GM21390 (cell line): Measurements from ENCODE around the gene DNM2.
"Not testable (repeated sequence)": the region's sequence is repeated elsewhere in the genome, so short reads cannot be mapped to it uniquely, and the experiment has no call there.

Experiments
- ATAC-seq: cut with Tn5 transposase; IDR thresholded peaks from one replicate; pipeline ENCODE4 v1.9.1; 2021; ENCODE audit not compliant: unreplicated experiment

The DNM2 gene

DNA sequence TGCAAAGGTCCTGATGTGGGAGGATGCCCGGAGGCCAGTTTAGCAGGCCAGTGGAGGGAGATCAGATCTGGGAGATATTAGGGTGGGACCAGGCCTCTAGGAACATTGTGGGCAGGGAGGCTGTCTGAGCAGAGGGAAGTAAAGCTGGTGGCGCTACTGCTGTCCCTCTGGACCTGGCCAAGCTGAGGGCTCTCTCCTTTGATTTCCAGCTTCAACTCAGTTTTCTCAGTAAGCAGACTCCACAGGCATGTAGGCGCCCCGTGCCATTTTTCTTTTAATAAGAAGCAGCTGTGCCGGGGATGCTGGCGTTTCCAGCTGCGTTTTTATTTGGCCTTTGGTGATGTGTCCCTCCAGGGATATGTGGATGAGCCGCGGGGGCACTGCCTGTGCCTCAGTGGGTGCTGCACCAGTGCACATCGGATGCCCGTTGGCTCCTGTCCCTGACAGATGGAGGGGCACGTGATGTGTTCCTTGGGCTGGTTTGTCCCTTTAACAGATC, 6.7 kb downstream of the DNM2 start:
- ATAC-seq: no peak

GRCh38 chr19:10725415-10725814, 7.5 kb downstream of the DNM2 start:
- ATAC-seq: no peak

- ATAC-seq: no peak
Measured at GRCh38 chr19:10726268-10726667, 8.4 kb downstream of the DNM2 start.

DNA sequence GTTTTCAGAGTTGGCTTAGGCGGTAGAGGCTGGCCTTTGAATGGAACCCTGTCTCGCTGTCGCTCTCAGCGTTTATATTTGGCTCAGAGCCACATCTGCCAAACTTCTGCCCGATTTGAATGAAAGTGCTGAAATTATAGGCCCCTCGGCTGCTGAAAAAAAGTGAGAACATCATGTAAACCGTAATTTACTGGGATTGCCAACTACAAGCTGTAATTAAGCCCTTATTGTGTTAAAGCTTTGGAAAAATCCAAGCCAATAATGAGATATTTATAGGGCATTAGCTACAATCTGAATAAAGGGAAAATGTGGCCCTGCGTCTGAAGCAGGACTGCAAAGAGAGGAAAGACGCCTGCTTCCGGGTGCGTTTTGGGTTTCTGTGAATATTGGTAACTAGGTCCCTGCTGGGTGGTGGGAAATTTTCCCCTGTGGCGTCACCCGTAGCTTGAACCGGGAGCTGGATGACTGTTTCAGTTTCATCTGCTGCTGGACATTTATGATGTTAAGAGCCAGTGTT, 9.9 kb downstream of the DNM2 start:
- no peak for ATAC-seq

GRCh38 chr19:10729411-10729810, 11.5 kb downstream of the DNM2 start:
- no peak for ATAC-seq

- no peak for ATAC-seq
Measured at GRCh38 chr19:10730932-10731331, 13.1 kb downstream of the DNM2 start.

GRCh38 chr19:10735741-10736140, 17.9 kb downstream of the DNM2 start:
- no peak for ATAC-seq

GRCh38 chr19:10736189-10736588, 18.3 kb downstream of the DNM2 start:
- no peak for ATAC-seq

- ATAC-seq: no peak
Measured at GRCh38 chr19:10736916-10737551, 19.2 kb downstream of the DNM2 start.

DNA sequence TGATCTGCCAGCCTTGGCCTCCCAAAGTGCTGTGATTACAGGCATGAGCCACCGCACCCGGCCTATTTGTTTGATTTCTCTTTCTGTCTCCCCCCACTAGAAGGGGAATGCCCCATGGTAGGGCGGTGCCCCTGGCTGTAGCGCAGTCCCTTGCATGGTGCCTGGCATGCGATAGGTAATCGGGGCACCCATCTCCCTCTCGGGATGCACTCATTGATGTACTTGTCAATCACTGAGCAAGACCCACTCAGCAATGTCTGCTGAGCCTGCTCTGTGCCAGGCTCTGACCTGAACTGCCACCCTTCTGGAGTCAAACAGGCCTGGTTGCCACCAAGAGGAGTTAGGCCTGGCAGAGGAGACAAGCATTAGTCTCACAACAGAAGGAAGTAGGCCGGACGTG, 19.8 kb downstream of the DNM2 start:
- no peak for ATAC-seq

GRCh38 chr19:10740798-10741197, 22.9 kb downstream of the DNM2 start:
- ATAC-seq: no peak

DNA sequence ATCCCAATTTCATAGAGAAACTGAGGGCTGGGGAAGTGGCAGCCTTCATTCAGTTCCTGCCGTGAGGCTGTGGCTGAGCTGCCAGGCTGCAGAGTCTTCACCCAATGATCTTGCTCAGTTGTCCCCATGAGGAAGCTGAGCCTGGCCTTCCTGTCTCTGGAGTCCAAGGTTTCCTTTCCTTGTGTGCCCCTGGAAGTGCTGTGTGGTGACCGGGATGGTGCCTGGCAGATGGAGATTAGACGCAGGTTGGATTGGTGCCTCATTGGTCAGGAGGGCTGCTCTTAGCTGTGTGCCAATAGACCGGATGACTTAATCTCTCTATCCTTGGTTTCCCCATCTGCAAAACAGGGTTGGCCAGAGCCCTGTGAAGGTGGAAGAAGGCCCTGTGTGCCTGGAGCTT, 24.6 kb downstream of the DNM2 start:
- no peak for ATAC-seq

- ATAC-seq: no peak
Measured at GRCh38 chr19:10744253-10744798, 26.4 kb downstream of the DNM2 start.

- no peak for ATAC-seq
Measured at GRCh38 chr19:10744801-10745293, 27.0 kb downstream of the DNM2 start.

- ATAC-seq: not testable (repeated sequence)
Measured at GRCh38 chr19:10746437-10746836, 28.6 kb downstream of the DNM2 start.

GRCh38 chr19:10747271-10747670, 29.4 kb downstream of the DNM2 start:
- no peak for ATAC-seq

DNA sequence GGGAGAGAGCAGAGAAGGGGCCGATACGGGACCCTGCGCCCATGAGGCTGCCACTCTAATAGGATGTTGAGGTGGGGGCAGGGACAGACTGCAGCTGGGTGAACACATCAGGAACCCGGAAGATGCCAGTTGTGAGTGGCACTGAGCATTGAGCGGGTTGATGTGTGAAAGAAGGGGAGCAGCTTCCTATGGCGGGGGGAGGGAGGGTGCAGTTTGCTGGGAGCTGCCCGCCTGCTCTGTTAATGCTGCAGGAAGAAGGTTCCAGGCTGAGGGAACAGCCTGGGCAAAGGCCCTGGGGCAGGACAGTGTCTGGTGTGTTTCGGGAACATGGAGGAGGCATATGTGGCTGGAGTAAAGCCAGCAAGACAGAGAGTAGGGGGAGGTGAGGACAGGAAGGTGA, 29.8 kb downstream of the DNM2 start:
- ATAC-seq: no peak

- no peak for ATAC-seq
Measured at GRCh38 chr19:10748195-10748926, 30.5 kb downstream of the DNM2 start.

- ATAC-seq: no peak
Measured at GRCh38 chr19:10748927-10749434, 31.1 kb downstream of the DNM2 start.

DNA sequence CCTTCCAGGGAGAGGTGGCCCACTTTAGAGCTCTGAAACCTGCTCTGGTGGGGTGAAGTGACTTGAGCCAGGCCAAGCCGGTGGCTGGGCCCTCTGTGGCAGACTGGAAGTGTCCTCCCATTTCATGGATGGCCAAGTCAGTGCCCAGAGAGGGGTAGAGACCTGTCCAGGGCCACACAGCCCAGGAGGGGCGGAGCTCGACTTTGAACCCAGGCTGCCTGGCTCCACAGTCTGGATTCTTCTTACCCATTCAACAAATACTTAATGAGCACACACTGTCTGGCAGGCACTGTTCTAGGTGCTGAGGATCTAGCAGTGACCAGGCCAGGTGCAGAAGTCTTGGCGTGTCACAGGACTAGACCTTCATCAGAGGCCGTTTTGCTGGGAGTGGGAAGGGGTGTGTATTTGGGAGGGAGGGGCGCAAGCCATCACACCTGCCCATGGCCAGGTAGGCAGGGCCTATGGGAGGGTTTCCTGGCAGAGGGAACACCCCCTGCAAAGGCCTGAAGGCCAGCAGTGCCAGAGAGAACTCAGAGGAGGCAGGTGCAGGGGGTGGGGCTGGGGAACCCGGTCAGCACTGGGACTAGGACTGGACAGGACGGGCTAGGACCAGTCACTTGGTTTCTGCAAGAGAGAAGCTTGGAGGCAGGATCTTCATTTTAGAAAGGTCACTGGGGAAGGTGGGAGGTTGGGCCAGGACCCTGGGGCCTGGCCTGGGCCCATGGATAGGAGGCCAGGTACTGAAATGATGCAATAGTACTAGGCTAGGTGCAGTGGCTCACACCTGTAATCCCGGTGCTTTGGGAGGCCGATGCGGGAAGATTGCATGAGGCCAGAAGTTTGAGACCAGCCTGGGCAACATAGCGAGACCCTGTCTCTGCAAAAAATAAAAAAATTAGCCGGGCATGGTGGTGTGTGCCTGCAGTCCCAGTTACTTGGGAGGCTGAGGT, 31.8 kb downstream of the DNM2 start:
- ATAC-seq: no peak
